WI38 (cell line): ENCODE data around the gene MGA.
"Not testable (repeated sequence)": the region's sequence is repeated elsewhere in the genome, so short reads cannot be mapped to it uniquely, and the experiment has no call there.

Experiments
- H3K4me3 ChIP-seq: 2 replicates; pipeline ENCODE4 v1.5.1; 2011; ENCODE audit warnings: low read depth, mild to moderate bottlenecking, control low read depth, low read length
- TF ChIP-seq, protein P1 (sequence below): IDR thresholded peaks from 2 replicates; pipeline ENCODE4 v1.5.1; 2012; ENCODE audit warnings: low read depth, mild to moderate bottlenecking, control low read depth, low read length

The MGA gene

DNA sequence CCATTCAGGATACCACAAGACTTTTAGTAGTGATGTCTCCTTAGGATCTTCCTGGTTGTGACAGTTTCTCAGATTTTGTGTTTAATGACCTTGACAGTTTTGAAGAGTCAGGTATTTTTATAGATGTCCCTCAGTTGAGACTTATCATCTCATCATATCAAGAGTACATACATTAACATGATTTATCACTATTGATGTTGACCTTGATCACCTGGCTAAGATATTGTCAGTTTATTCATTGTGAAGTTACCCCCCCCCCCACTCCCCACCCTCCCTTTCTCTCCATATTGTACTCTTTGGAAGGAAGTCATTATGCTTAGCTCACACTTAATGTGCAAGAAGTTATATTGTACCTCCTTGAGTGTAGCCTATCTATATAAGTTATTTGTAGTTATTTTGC, 42.9 kb downstream of the MGA start:
- TF ChIP-seq, protein P1, sequence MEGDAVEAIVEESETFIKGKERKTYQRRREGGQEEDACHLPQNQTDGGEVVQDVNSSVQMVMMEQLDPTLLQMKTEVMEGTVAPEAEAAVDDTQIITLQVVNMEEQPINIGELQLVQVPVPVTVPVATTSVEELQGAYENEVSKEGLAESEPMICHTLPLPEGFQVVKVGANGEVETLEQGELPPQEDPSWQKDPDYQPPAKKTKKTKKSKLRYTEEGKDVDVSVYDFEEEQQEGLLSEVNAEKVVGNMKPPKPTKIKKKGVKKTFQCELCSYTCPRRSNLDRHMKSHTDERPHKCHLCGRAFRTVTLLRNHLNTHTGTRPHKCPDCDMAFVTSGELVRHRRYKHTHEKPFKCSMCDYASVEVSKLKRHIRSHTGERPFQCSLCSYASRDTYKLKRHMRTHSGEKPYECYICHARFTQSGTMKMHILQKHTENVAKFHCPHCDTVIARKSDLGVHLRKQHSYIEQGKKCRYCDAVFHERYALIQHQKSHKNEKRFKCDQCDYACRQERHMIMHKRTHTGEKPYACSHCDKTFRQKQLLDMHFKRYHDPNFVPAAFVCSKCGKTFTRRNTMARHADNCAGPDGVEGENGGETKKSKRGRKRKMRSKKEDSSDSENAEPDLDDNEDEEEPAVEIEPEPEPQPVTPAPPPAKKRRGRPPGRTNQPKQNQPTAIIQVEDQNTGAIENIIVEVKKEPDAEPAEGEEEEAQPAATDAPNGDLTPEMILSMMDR = no peak
- H3K4me3 ChIP-seq = no peak overlapping the region

DNA sequence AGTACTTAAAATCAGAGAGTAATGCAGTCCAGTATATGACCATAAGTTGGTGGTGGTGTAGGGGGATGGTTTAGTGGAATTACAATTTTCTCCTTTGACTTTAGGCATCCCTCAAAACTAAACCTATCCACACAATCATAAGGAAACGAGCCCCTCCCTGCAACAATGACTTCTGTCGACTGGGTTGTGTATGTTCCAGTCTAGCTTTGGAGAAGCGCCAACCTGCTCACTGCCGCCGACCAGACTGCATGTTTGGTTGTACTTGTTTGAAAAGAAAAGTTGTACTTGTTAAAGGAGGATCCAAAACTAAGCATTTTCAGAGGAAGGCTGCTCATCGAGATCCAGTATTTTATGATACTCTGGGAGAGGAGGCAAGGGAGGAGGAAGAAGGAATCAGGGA, 52.8 kb downstream of the MGA start:
- H3K4me3 ChIP-seq = no peak overlapping the region
- TF ChIP-seq, protein P1 = no peak

DNA sequence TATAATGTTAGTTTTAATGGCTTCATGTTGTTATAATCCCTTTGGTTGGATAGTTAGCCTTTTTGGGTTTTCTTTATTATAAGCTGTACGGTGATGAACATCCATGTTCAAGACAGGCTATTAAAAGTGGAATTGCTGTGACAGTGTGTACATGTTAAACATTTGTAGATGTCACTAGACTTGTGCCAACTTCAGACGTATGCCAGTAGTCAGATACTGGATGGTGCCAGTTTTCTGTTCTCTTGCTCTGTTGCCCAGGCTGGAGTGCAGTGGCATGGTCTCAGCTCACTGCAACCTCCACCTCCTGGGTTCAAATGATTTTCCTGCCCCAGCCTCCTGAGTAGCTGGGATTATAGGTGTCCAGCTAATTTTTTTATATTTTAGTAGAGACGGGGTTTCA, 54.1 kb downstream of the MGA start:
- H3K4me3 ChIP-seq = no peak overlapping the region
- TF ChIP-seq, protein P1 = no peak

DNA sequence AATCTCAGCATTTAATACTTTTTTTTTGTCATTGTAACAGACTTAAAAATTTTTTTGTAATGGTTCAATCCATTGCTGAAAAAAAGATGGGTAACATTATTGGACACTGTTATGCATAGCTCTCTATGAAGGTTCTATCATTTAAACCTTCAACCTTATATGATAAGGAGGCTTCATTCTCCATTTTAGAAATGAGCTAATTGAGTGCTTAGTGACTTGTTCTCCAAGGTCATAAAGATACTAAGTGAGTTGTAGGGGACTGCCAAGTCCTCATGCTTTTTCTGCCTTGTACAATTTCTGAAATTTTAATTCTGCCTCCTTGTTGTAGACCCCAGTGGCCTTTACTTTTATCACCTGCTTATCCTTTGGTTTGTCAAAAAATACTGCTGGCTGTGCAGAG, 56.7 kb downstream of the MGA start:
- TF ChIP-seq, protein P1 = no peak
- H3K4me3 ChIP-seq = no peak overlapping the region

DNA sequence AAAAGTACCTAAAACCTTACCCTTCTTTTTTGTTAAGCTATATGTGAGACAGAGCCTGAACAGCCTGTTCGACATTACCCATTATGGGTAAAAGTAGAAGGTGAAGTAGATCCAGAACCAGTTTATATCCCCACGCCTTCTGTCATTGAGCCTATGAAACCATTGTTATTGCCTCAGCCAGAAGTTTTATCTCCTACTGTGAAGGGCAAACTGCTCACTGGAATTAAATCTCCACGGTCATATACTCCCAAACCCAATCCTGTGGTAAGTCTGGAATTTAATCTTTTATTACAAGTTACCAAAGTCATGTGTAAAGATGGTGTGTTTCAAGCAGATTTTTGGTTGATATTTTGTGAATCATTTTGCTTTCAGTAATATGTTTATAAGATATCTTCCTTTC, 66.9 kb downstream of the MGA start:
- H3K4me3 ChIP-seq = no peak overlapping the region
- TF ChIP-seq, protein P1 = no peak

DNA sequence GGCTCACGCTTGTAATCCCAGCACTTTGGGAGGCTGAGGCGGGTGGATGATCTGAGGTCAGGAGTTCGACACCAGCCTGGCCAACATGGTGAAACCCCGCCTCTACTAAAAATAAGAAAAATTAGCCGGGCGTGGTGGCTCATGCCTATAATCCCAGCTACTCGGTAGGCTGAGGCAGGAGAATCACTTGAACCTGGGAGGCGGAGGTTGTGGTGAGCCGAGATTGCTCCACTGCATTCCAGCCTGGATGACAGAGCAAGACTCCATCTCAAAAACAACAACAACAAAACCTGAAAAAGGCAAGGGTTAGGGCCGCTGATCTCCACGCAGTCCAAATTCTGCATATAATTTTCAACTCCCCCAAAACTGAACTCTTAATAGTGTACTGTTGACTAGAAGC, 67.9 kb downstream of the MGA start:
- H3K4me3 ChIP-seq = not testable (repeated sequence)

DNA sequence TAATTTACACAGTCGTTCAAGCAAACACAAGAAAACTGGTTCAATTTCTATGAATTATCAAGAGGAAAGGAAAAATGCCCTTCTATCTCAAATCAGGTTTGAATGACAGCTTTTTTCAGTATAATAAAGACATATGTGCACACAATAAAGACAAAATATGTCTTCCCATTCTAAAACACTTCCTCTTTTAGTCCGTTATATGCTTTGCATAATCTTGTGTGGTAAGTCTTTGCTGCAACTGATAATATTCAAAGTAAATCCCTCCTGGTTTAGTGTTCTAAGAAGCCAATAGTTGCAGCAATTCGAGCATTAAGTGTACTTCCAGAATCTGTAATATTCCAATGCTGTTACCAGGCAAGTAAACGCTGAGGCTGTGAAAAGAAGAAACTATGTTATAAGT, 70.3 kb downstream of the MGA start:
- TF ChIP-seq, protein P1 = no peak
- no peak overlapping the region for H3K4me3 ChIP-seq

DNA sequence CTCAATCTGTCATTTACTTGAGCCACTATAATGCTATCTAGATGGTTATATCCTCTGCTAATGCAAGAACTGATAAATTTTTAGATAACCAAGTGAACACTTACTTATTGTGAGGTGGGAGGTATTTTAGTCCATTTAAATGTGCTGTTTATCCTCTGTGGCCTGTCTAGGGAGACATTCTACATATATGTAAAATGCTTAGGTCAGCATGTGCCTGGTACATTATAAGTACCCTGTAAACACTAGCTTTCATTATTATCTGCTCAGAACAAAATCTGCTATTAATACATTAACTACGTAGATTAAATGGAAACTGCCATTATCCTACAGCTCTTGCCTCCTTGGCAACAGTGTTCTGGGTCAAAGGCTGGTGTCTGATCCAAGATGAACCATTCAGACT, 72.3 kb downstream of the MGA start:
- H3K4me3 ChIP-seq = no peak overlapping the region
- TF ChIP-seq, protein P1 = no peak
